HG03097 (cell line): ENCODE data around the gene C14orf180.

ENCODE experiments used
- ATAC-seq: cut with Tn5 transposase; IDR thresholded peaks from one replicate; pipeline ENCODE4 v1.9.1; 2021; ENCODE audit not compliant: unreplicated experiment, low FRiP score

The C14orf180 gene

GRCh38 chr14:104579507-104579906 is at the start of gene C14orf180:
TSS of gene C14orf180 (plus strand) at chr14:104579764. CDS start at chr14:104586431, 6,667 bp downstream.
- no peak for ATAC-seq

- ATAC-seq, result no peak
Measured at GRCh38 chr14:104530646-104531045, 48.9 kb upstream of the C14orf180 start.

- ATAC-seq, result no peak
Measured at GRCh38 chr14:104531421-104532190, 48.0 kb upstream of the C14orf180 start.

- no peak for ATAC-seq
Measured at GRCh38 chr14:104532191-104532555, 47.4 kb upstream of the C14orf180 start.

GRCh38 chr14:104534036-104534435 is 45.5 kb upstream of the C14orf180 start:
- ATAC-seq, result no peak

GRCh38 chr14:104536942-104537612 is 42.5 kb upstream of the C14orf180 start:
- no peak for ATAC-seq

- ATAC-seq, result no peak
Measured at GRCh38 chr14:104537613-104537988, 42.0 kb upstream of the C14orf180 start.

GRCh38 chr14:104541905-104542465 is 37.6 kb upstream of the C14orf180 start:
- no peak for ATAC-seq

- ATAC-seq, result no peak
Measured at GRCh38 chr14:104542871-104543830, 36.4 kb upstream of the C14orf180 start.

GRCh38 chr14:104544362-104544961 is 35.1 kb upstream of the C14orf180 start:
- ATAC-seq, result no peak

- ATAC-seq, result no peak
Measured at GRCh38 chr14:104545151-104545941, 34.2 kb upstream of the C14orf180 start.

- ATAC-seq, result no peak
Measured at GRCh38 chr14:104545942-104546501, 33.5 kb upstream of the C14orf180 start.

GRCh38 chr14:104546591-104547309 is 32.8 kb upstream of the C14orf180 start:
- no peak for ATAC-seq

- no peak for ATAC-seq
Measured at GRCh38 chr14:104547310-104547997, 32.1 kb upstream of the C14orf180 start.

- no peak for ATAC-seq
Measured at GRCh38 chr14:104547998-104548700, 31.4 kb upstream of the C14orf180 start.

GRCh38 chr14:104548802-104549535 is 30.6 kb upstream of the C14orf180 start:
- ATAC-seq, result no peak
